Endothelial cell of umbilical vein (primary cell): ENCODE measurements around the gene MMAA. TPM values are rescaled to one million over a fixed set of nuclear protein-coding genes. Genes with fewer than 3 reads are reported as not detected.

Experiments used
- BruUV-seq: library from RNA; stranded (reverse); fragments of 400-500 nt; replicated peaks from 2 replicates; lab custom pipeline; 2021; lab: Mats Ljungman, UMichigan
- CTCF ChIA-PET: fragments of 300-600, 350-600 bp; sonication (Branson Sonifier 250); formaldehyde crosslinking; loops from one replicate; lab custom pipeline; 2021; ENCODE audit warnings: antibody characterized with exemption, inconsistent platforms; lab: Charles Lee
- POLR2A ChIA-PET: fragments of 300-600, 350-600 bp; sonication (Branson Sonifier 250); formaldehyde crosslinking; loops from one replicate; lab custom pipeline; 2021; ENCODE audit warnings: antibody characterized with exemption, inconsistent platforms; lab: Charles Lee
- DNase-seq: peaks from one replicate; pipeline ENCODE4 v3.0.0-alpha.2; 2011; ENCODE audit warnings: low read depth, low spot score
- FAIRE-seq: peaks from 2 replicates; lab custom pipeline; 2011; peaks lifted over from hg19 to GRCh38; lab: Jason Lieb, UNC
- H2AFZ ChIP-seq: 2 replicates; pipeline ENCODE4 v1.6.0; 2012; ENCODE audit warnings: low read depth, low read length, control low read depth, inconsistent platforms
- H3K27ac ChIP-seq: 2 replicates; pipeline ENCODE4 v1.5.1; 2011; ENCODE audit warnings: low read depth, mild to moderate bottlenecking, control low read depth, low read length, moderate library complexity; ENCODE audit not compliant: insufficient read depth
- H3K27me3 ChIP-seq, 2 experiments: 2 replicates each; pipeline versions ENCODE4 v1.6.0 to v1.6.1; 2011; ENCODE audit warnings: low read length in 2 of 2, mixed read lengths in 1 of 2; ENCODE audit not compliant: control insufficient read depth in 2 of 2, insufficient read depth in 2 of 2
- H3K36me3 ChIP-seq, 2 experiments: 2 replicates in 1 of 2; 3 replicates in 1 of 2; pipeline ENCODE4 v1.5.1; 2011; ENCODE audit warnings: low read length in 2 of 2, mild to moderate bottlenecking in 1 of 2, moderate library complexity in 1 of 2; ENCODE audit not compliant: control insufficient read depth in 2 of 2, insufficient read depth in 2 of 2; ENCODE audit errors: extremely low read depth in 1 of 2
- H3K4me1 ChIP-seq: 3 replicates; pipeline ENCODE4 v1.5.1; 2011; ENCODE audit warnings: mild to moderate bottlenecking, low read length; ENCODE audit not compliant: control insufficient read depth, insufficient read depth; ENCODE audit errors: extremely low read depth
- H3K4me2 ChIP-seq: 2 replicates; pipeline ENCODE4 v1.6.1; 2011; ENCODE audit warnings: low read length, control low read depth, mixed read lengths; ENCODE audit not compliant: insufficient read depth
- H3K4me3 ChIP-seq, 3 experiments: fragments of 200-600 bp in 1 of 3; sonication (generic), shearing (Covaris generic) in 1 of 3; replicated peaks in 1 of 3; 2 replicates each; pipeline ENCODE4 v1.5.1; 2011 to 2016; ENCODE audit warnings: control low read depth in 3 of 3, low read length in 3 of 3, mild to moderate bottlenecking in 2 of 3, inconsistent platforms in 1 of 3, low read depth in 1 of 3, moderate library complexity in 1 of 3; ENCODE audit not compliant: insufficient read depth in 1 of 3
- H3K79me2 ChIP-seq: 2 replicates; pipeline ENCODE4 v1.6.0; 2012; ENCODE audit warnings: low read length, inconsistent platforms; ENCODE audit not compliant: control insufficient read depth, insufficient read depth
- H3K9ac ChIP-seq: replicated peaks from 2 replicates; pipeline ENCODE3; 2011; ENCODE audit warnings: low read length, control low read depth; ENCODE audit not compliant: insufficient read depth; ENCODE audit errors: extremely low read depth
- H3K9me1 ChIP-seq: replicated peaks from 3 replicates; pipeline ENCODE4 v1.6.0; 2011; ENCODE audit warnings: mild to moderate bottlenecking, low read length; ENCODE audit not compliant: control insufficient read depth, insufficient read depth; ENCODE audit errors: extremely low read depth
- H3K9me3 ChIP-seq: replicated peaks from 2 replicates; pipeline ENCODE4 v1.5.1; 2012; ENCODE audit warnings: low read length, inconsistent platforms; ENCODE audit not compliant: control insufficient read depth, insufficient read depth
- H4K20me1 ChIP-seq: replicated peaks from 2 replicates; pipeline ENCODE3; 2011; ENCODE audit warnings: mild to moderate bottlenecking, low read length; ENCODE audit not compliant: control insufficient read depth, insufficient read depth; ENCODE audit errors: extremely low read depth
- CTCF ChIP-seq, 2 donors: IDR thresholded peaks; 1 replicate in 1 of 2; 2 replicates in 1 of 2; pipeline ENCODE4 v1.5.1; 2011; ENCODE audit warnings: low read length in 2 of 2, mild to moderate bottlenecking in 2 of 2, moderate library complexity in 2 of 2, control low read depth in 1 of 2, inconsistent platforms in 1 of 2, low read depth in 1 of 2; ENCODE audit not compliant: insufficient read depth in 1 of 2; ENCODE audit errors: extremely low read depth in 1 of 2
- EZH2 ChIP-seq: IDR thresholded peaks from 2 replicates; pipeline ENCODE4 v1.6.1; 2012; ENCODE audit warnings: borderline replicate concordance, low read depth, mild to moderate bottlenecking, moderate library complexity, low read length, inconsistent platforms; ENCODE audit not compliant: severe bottlenecking
- FOS ChIP-seq: IDR thresholded peaks from 2 replicates; pipeline ENCODE4 v1.6.1; 2011; ENCODE audit warnings: mild to moderate bottlenecking, low read length, moderate library complexity, borderline replicate concordance; ENCODE audit not compliant: insufficient read depth
- GATA2 ChIP-seq: IDR thresholded peaks from 2 replicates; pipeline ENCODE4 v1.7.0; 2011; ENCODE audit warnings: low read depth, mild to moderate bottlenecking, moderate library complexity, mixed read lengths, low read length; ENCODE audit not compliant: insufficient read length, insufficient read depth
- JUN ChIP-seq: IDR thresholded peaks from 2 replicates; pipeline ENCODE4 v1.6.1; 2011; ENCODE audit warnings: borderline replicate concordance, low read depth; ENCODE audit not compliant: insufficient read length, insufficient read depth
- MAX ChIP-seq: IDR thresholded peaks from 2 replicates; pipeline ENCODE4 v1.6.1; 2011; ENCODE audit not compliant: insufficient read depth, insufficient read length
- MYC ChIP-seq: IDR thresholded peaks from one replicate; pipeline ENCODE4 v1.6.1; 2011; ENCODE audit warnings: mild to moderate bottlenecking, low read depth, low read length
- POLR2A ChIP-seq: IDR thresholded peaks from 2 replicates; pipeline ENCODE4 v1.6.1; 2012; ENCODE audit warnings: low read depth, mild to moderate bottlenecking, control low read depth, low read length
- POLR2AphosphoS5 ChIP-seq: IDR thresholded peaks from 2 replicates; pipeline ENCODE4 v1.6.1; 2012; ENCODE audit warnings: low read depth, mild to moderate bottlenecking, control low read depth, low read length, moderate library complexity; ENCODE audit not compliant: insufficient read depth
- dilution Hi-C: fragments of 300-500 bp; cut with MboI; formaldehyde crosslinking; loops from one replicate; pipeline ENCODE4 v1.15.0; 2019; ENCODE audit warnings: low sequenced_read_pairs; ENCODE audit not compliant: extremely low pct_ligation_motif_present
- intact Hi-C: fragments of 100-400 bp; cut with micrococcal nuclease; formaldehyde crosslinking; loops from one replicate; pipeline ENCODE4 v1.10.0; 2022
- polyA plus RNA-seq, 4 experiments: library from polyadenylated mRNA; depleted of rRNA in 3 of 4; stranded (reverse) in 3 of 4; unstranded in 1 of 4; fragments of >200 nt; gene quantifications; 2 replicates each; pipeline versions ENCODE4 v1.2.1 to v1.2.3, GENCODE V29; 2011 to 2012; ENCODE audit warnings: missing spikeins in 1 of 4
- total RNA-seq: library from RNA; stranded (reverse); gene quantifications from 2 replicates; pipeline ENCODE4 v1.2.3, GENCODE V29; 2021

The MMAA gene
- total and polyA plus RNA-seq, 2 donors (not counting 3 experiments of a cell fraction or from before 2014, with no cell fraction given): 2.2 to 5.1 TPM

- DNase-seq (no peak), FAIRE-seq (no peak)
- Histone ChIP-seq H3K9me3 (no peaks in the 10 kb centered on the region), H3K9me1 (no peaks in the 10 kb centered on the region), H3K4me1 (peaks cover 10% of the 10 kb centered on the region), H3K4me3 (no peak overlapping the region), H3K27ac (peak overlapping the region; percentile 2), H3K36me3 (no peaks in the 10 kb centered on the region), H4K20me1 (no peaks in the 10 kb centered on the region), H3K27me3 (no peaks in the 10 kb centered on the region), H3K9ac (no peak overlapping the region), H2AFZ (no peak overlapping the region), H3K4me2 (no peak overlapping the region), H3K79me2 (no peaks in the 10 kb centered on the region)
- TF ChIP-seq POLR2AphosphoS5: no peak
- no peak for TF ChIP-seq FOS
- no peak for TF ChIP-seq MAX
- no peak for TF ChIP-seq CTCF (IDR thresholded peaks at IDR 0.05; ENCODE audit: extremely low read depth in 1 of 2, insufficient read depth in 1 of 2, low read depth in 1 of 2, low read length in 2 of 2)
- no peak for TF ChIP-seq POLR2A
- TF ChIP-seq JUN: no peak
- TF ChIP-seq EZH2: no peak
- no peak for TF ChIP-seq GATA2
- TF ChIP-seq MYC: no peak
- ChIA-PET CTCF (interaction anchor here (1.6 kb wide), 1 partner anchor 57 kb away, joined by 4 read pairs; no protein-coding TSS in a partner anchor), POLR2A (no interaction called here)
- dilution Hi-C loops: no loop called here
- intact Hi-C loops: no loop called here
- no TSS peak for BruUV-seq
Measured at GRCh38 chr4:145680902-145681301, 61.7 kb downstream of the MMAA start.
